NCI-H524 (cell line): ENCODE data around the gene PPP2R2B.
"Not testable (repeated sequence)": the region's sequence is repeated elsewhere in the genome, so short reads cannot be mapped to it uniquely, and the experiment has no call there.

ENCODE experiments used
- DNase-seq, 2 experiments: peaks; one replicate each; lab custom pipeline; 2025; lab: John Stamatoyannopoulos, UW

Gene PPP2R2B

DNA sequence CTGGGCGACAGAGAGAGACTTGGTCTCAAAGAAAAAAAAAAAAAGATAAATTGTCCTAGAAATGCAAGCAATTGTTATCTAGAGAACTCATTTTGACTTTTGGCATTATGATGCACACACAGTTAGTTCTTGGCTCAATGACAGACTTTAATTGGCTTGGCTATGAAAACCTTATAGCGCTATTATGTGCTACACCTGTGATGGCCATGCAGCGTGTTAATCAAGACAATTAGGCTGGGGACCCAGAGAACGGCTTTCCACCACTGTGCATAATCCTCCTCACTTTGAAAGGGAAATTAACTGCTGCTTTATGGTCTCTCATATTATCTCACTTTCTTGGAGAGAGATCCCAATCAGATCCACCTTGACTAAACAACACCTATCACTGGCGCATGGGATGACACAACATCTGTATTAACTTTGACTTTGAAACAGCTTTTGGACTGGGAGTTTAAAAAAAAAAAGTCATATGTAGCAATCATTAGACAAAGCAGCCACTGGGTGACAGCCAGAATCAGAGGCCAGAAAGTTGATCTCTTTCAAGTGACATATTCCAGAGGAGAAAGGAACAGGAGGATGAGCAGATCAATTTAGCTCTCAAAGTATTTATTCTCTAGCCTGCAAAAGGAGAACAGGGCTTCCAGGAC is 132.5 kb downstream of the PPP2R2B start:
- peak in 1 of 2 experiments; percentile 69 for DNase-seq

DNA sequence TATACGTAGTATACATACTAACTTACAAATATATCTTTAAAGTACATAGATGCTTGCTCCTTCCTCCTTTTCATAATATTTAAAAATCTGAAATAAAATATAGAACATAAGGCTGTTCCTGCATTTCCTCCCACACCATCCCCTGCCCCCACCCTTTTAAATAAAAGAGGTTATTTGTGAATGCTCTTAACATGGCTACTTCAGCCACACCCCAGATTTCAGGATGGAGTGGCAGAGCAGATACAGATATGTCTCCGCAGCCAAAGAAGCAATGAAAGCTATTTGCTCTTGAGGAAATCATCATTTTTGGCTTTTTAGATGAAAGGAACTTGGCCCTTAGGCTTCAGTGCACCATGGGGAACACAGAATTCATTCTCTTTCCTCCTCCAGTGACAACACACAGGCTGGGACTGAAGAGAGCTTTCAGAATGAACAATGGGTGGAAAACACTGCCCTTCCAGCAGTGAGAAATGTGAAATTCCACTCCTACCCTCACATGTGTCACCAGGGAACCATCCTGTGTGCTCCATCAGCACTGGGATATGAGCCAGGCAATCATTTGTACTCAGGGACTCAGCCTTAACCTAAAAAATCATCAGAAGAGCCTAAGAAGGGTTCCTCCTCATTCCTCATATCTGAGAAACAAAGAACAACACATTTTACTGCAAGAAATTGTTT is 134.3 kb downstream of the PPP2R2B start:
- no peak for DNase-seq

DNA sequence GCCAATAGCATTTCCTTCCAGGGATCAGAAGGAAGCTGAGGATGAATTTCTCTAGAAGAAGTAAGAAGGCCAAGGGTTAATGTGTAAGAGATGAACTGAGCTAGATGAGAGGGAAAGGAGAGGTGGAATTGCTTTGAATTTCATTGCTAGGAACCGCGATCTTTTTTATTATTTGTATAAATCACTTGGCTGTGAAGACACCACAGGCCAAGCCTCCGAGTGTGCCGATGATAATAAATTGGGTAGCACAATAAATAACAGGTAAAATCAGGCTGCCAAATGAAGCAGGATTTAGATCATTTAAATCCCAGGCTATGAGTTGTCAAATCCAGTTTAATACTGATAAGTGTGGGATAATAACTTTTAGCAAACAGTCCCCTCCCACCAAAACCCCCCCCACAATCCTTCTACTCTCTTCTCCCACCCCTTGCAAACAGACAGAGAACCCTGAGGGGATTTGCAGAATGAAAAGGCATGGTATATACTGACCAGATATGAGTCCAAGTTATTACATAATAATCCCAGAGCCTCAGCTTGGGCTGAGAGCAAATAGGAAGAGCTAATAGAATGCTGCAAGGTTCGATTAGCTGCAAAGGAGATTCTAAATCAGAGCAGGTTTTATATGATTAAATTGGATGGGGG is 143.5 kb downstream of the PPP2R2B start:
- no peak for DNase-seq

DNA sequence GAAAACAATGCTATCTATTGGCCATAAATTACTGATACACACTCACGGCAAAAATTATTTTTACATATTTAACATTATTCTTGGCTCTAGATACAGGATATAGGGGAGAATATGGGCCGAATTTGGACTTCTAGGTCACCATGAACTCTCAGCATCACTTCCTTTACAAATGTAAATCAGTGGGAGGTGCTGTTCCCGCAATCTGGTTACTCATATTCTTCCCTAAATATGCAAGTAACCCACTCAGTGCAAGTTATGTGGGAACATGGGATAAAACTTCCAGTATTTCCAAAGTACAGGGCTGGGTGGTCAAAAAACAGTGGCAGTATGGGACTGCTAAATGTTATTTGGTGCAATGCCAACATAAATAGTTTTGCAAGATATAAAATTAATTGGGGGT is 145.6 kb downstream of the PPP2R2B start:
- no peak for DNase-seq

DNA sequence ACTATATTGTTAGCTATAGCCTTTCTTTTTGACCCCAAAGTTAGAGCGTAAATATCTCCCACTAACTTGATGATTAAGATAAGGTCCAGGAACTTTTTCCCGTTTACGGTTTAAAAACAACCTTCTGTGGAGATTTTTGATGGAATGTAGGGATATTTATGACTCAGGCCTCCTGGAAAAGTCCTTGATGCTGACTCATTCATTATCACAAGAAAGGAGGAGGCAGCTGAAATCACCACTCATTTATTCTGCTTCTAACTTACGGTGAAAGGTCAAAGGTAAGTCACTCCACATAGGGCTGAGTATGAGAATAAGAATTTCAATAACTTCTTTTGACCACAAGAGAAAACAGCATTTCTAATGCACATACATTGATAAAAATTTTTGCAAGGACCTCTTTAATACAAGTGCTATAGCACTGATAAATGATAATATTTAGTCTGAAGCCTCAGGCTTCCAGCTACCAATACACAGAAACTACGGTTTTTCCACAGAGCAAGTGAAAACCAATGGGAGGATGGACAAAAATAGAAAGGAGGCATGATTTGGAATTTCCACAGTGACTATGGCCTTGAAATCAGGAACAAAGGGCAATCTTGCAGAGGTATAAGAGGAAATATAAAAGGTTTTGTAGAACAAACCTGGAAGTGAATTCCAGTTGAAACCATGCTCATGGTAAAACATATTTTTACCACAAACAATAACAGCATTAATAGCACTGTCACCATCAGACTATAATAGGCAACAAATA is 146.5 kb downstream of the PPP2R2B start:
- DNase-seq = no peak

DNA sequence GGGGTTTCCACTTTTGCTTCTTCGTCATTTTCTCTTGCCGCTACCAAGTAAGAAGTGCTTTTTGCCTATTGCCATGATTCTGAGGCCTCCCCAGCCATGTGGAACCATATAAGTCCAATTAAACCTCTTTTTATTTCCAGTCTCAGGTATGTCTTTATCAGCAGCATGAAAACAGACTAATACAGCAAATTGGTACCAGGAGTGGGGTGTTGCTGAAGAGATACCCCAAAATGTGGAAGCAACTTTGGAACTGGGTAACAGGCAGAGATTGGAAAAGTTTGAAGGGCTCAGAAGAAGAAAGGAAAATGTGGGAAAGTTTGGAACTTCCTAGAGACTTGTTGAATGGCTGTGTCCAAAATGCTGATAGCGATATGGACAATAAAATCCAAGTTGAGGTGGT is 149.8 kb downstream of the PPP2R2B start:
- DNase-seq = not testable (repeated sequence)

DNA sequence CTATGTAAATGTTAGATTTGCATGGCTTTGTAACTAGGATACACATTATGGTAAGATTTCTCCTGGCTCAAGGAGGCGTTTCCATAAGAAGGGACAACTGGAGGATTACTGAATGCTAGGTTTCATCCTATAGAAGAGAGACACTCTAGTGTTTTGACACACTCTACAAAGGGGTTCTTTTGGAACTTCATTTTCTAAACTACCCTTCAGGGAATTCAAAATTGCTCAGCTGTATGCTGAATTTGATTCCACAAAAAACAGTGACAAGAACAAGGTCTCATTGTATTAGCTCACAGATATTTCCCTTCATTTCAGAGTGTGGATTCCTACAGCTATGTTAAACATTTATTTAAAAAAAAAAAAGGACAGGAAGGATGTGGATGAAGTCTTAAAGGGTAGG is 151.7 kb downstream of the PPP2R2B start:
- DNase-seq = no peak

DNA sequence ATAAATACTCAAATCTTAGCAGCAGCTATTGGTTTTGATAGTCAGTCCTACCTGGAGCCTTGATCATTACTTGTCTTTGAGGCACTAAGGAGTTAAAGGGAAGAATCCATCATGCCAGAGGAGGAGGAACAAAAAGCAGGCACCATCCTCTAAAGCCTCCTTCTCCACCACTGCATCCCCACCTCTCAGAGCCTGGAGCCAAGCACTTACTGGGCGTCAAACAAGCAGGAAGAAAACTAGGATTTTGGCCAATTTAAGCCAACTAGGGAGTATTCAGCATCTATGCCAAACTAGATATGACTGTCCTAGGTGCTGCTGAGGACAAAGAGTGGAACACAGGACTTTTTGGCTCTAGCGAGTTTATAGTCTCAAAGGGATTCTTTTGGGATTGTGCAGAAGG is 152.5 kb downstream of the PPP2R2B start:
- DNase-seq = no peak

DNA sequence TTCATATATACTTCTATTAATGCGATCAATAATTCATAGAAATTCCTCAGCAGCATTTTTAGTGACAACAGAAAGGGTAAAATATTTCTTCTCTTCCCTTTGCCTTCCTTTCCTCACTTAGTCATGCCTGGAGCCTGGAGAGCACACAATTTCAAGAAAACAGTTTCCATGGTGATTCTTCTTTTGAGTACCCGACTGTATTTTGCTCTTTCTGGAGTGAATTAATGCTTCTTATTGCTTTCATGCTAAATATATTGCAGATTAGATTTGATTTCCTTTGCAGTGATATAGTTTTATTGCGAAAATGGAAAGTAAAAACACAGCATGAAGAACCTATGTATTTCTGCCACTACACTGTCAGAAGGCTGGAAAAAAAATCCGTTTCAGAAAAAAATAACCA is 153.5 kb downstream of the PPP2R2B start:
- no peak for DNase-seq

DNA sequence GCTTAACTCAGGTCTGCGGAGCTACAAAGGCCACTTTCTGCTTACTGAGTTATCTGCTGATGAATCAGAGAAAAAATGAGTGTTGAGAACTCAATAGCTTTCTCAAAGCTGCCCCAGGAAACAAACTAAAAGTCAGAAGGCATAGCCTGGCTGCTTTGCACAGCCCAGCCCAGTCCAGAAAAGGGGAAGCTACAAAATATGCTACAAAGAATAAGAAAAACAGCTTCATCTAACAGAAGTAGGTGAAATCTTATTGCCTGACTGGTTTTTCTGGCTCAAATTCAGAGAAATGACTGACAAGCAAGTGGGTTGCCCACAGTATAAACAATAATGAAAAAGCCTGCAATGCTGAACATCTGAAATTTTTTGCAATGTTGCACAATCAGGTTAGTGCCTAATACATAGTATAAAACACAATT is 156.2 kb downstream of the PPP2R2B start:
- no peak for DNase-seq

DNA sequence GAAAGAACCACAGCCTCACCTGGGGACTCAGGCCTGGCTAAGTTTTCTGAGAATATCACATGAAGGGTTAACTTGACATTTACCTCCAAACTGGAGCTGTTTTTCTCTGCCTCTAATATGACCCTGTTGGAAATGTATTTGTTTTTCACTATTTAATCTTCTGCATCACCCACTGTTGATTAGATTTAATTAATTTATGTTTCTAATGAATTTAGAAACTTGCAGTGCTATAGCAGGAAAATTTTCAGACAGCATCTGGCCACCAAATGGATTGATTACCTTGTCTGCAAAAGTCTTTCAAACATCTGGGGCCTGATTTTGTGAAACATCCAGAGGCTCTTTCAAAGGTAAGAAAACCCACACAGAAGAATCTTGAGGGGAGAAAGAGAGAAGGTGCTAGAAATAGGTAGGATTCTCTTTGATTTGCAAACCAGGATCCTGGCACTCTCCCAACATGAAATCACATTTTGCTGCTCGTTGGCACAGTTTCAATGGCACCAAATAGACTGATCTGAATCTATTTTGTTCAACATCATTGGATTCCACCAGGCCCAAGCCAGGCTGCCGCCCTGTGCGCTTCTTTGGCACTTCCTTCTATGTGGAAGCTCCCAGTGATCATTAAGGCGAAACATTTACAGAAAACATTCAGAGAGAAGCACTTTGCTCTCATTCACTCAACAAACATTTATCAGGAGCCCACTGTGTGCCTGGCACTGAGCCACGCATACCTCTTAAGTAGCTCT is 157.3 kb downstream of the PPP2R2B start:
- DNase-seq = no peak

DNA sequence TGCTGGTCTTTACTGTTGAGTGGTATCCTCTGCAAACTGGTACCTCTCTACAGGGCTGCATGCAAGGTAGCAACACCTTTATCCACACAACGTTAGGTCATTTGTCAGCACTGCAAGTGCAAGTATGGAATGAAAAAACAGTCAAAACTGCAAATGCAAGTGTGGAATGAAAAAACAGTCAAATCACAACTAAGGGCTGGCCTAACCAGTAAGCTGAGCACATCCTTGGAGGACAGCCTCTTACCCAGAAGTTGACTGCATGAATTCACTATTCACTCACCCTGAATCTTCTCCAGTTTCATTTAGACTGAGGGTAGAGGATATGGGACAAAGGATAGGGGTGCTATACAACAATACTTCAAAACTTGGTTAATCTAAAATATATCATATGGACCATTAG is 158.4 kb downstream of the PPP2R2B start:
- DNase-seq = no peak

DNA sequence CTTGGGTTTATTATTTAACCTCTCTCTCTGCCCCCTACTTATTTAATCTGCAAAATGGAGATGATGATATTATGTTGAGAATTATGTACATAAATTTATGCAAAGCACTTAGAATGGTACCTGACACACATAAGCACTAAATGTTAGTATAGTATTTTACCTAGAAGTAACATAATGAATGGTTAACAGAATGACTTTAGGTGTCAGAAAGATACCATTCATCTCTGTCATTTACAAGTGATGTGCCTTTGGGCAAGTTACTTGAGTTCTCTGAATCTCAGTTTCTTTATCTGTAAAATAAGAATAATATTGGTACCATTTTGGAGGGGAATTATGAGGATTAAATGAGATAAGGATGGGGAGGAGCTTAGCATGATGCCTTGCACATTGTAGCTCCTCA is 159.4 kb downstream of the PPP2R2B start:
- no peak for DNase-seq

DNA sequence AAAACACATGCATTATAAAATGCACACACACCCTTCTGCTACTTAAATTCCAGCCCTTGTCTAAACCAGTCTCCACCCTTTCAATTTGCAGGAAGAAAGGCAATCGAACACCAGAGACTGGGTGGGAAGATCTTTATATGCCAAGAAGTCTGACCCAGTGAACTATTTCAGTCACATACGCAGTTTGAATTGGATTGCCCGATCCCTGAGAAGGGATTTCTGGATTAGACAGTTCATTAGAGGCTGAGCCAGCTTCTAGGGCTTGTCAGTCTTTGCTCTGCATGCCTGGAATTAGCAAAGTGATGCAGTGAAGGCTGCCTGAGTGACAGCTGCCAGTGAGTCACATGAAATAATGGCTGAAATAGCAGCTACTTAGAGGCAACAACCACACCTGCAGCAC is 159.9 kb downstream of the PPP2R2B start:
- DNase-seq = peak in 1 of 2 experiments; percentile 26

DNA sequence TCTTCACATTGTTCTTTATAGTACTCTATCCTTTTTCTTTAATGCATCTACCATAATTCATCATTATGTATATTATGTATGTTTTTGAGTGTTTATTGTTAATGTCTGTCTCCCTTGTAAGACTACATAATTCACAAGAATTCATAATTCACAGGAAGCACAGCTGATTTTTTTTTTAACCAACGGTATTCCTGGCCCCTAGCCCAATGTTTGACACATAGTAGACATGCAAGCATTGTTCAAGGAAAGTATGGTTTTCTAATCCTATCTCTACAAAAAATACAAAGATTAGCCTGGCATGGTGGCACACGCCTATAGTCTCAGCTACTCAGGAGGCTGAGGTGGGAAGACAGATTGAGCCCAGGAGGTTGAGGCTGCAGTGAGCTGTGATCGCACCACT is 160.6 kb downstream of the PPP2R2B start:
- no peak for DNase-seq

DNA sequence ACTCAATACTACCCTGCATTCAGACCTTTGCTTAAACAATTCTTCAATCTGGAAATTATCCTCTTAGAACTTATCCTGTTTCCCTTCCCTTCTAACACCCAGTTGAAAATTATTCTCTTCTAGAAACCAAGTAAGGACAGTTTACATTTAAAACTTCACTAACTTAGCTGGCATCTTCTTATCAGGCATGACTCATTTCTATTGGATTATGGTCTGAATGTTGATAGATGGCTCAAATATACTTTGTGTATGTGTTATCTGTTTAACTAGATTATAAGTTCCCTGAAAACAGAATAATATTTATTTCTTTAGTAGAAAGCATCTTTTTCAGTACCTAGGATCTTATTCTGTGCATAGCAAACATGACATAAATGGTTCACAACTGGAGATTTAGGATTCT is 161.9 kb downstream of the PPP2R2B start:
- no peak for DNase-seq

DNA sequence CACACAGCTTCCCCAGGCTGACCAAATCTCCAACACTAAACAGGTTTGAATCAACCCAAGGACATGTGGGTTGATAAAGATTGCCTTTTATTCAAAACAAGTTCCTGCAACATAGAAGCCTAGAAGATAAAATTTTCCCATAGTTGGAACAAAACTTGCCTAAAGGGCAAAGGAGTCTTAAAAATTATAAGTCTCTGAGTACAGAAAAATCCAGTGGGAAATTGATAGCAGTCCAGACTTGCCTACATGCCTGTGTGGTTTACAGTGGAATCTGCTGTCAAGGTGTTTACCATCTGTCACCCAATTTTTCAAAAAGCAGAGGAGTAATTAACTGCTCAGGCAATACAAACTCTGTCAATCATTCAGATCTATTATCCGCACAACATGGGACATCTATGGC is 168.2 kb downstream of the PPP2R2B start:
- peak; percentile 59 to 77 for DNase-seq

DNA sequence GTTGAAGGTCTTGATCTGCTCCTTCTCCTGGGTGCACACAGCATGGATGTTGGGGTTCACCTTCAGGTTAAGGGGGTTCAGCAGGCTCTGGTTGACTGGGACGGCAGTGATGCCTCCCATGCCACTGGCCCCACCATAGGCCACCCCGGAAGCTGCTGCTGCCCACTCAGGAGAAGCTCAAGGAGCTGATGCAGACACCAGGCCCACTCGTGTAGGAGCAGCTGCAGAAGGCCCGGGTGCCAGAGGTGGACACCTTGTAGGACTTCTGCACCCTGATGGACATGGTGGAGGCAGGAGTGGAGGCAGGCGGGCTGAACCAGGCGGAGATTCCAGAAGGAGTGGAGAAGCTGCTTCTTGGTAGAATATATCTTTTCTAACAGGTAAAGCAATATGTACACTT is 171.2 kb downstream of the PPP2R2B start:
- DNase-seq = no peak

DNA sequence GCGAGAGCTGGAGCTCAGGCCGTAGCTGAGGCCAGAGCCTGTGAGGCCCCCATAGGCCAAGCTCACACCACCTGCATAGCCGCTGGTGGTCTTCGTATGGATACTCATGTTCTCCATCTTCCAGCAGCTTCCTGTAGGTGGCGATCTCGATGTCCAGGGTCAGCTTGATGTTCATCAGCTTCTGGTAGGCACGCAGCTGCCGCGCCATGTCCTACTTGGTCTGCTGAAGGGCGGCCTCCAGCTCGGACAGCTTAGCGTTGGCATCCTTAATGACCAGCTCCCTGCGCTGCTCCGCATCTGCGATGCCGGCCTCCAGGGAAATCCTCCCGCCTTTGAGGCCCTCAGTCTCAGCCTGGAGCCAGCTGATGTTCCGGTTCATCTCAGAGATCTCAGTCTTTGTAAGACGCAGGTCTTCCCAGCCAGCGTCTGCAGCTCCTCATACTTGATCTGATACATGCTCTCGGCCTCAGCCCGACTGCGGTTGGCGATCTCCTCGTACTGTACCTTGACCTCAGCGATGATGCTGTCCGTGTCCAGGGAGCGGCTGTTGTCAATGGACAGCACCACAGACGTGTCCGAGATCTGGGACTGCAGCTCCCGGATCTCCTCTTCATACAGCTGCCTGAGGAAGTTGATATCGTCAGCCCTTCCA is 172.1 kb downstream of the PPP2R2B start:
- DNase-seq = no peak

DNA sequence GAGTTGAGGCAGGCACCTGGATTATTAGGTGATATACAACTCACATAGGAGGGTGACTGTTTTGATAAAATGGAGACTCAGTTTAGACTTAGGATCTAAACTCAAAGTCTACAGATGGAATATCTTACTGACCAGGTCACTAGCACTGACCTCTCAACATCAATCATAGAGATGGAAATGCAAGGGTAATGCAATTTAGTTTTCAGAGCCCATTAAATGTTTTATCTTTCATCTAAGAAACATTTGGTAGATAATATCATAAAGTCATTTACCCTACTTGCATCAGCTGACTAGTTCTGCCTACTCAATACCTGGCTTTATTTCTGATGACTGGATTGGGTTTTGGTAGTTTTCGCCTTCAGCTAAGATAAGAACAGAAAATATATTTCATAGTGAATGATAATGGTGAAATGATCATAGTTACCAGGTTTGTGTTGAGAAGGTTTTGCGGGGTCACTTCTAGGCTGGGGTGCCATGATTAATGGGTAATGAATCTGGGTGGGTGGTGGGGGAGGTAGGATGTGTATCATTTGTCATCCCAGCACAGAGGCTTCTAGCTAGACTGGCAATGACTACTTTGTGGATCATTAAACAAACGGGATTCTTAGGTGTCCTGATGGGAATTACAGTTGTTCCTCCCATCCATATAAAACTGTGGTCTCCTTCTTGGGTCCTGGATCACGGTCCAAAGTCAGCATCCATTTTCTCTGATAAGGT is 173.4 kb downstream of the PPP2R2B start:
- DNase-seq = no peak

DNA sequence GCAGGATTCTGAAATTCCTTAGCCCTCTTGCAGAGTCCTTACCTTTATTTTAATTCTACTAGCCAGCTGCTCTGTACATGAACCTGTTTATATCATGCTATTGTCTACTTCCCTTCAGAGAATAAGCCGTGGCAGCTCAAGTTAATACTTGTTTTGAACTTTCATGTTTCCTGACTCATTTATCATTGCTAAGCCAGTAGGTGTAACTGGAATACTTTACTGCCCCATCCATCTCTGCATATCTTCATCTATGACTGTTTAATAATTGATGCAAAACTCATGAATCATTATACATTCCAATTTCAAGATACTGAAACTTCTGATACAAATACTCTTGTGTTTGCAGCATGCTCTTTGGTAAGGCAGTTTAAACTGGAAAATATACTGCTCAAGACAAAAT is 174.7 kb downstream of the PPP2R2B start:
- no peak for DNase-seq
